BLaER1 treated with 17β-estradiol and CSF1 and Interleukin-3, amounts not matched to agents 10 nM and 100 nM (cell line): Measurements from ENCODE around the gene CHD5.
A peak's percentile ranks its signal among the peaks of the same experiment; 100 is the strongest.
"Not testable (repeated sequence)": the region's sequence is repeated elsewhere in the genome, so short reads cannot be mapped to it uniquely, and the experiment has no call there.

ENCODE experiments used
- H3K27ac ChIP-seq, 11 experiments: shearing (Covaris generic); formaldehyde crosslinking; 2 replicates each; pipeline ENCODE4 v1.8.1; 2022
- H3K27me3 ChIP-seq, 11 experiments: shearing (Covaris generic); formaldehyde crosslinking; 2 replicates each; pipeline ENCODE4 v1.8.1; 2022
- H3K36me3 ChIP-seq, 11 experiments: shearing (Covaris generic); formaldehyde crosslinking; 2 replicates each; pipeline ENCODE4 v1.8.1; 2022
- H3K4me1 ChIP-seq, 10 experiments: shearing (Covaris generic); formaldehyde crosslinking; 2 replicates each; pipeline ENCODE4 v1.8.1; 2022
- H3K4me2 ChIP-seq, 11 experiments: shearing (Covaris generic); formaldehyde crosslinking; 2 replicates each; pipeline ENCODE4 v1.8.1; 2022
- H3K4me3 ChIP-seq, 10 experiments: shearing (Covaris generic); formaldehyde crosslinking; 2 replicates each; pipeline ENCODE4 v1.8.1; 2022
- H3K9ac ChIP-seq, 11 experiments: shearing (Covaris generic); formaldehyde crosslinking; 2 replicates each; pipeline ENCODE4 v1.8.1; 2022
- H3K9me3 ChIP-seq, 11 experiments: shearing (Covaris generic); formaldehyde crosslinking; replicated peaks in 1 of 11; 2 replicates each; pipeline ENCODE4 v1.8.1; 2022
- H4K20me1 ChIP-seq, 11 experiments: shearing (Covaris generic); formaldehyde crosslinking; 2 replicates each; pipeline ENCODE4 v1.8.1; 2022
- Cebpa-rat ChIP-seq, 11 experiments: shearing (Covaris generic); IDR thresholded peaks; 2 replicates each; pipeline ENCODE4 v1.8.1; 2022

The CHD5 gene

GRCh38 chr1:6084781-6085495 is 95.2 kb downstream of the CHD5 start:
- peaks cover 34 to 97% (median 83%) of the 10 kb centered on the region in 11 experiments for H4K20me1 ChIP-seq
- H3K4me1 ChIP-seq: peaks cover 0 to 34% (median 12%) of the 10 kb centered on the region in 10 experiments; a peak in 14 of 20 replicates
- H3K36me3 ChIP-seq: peaks cover 71 to 98% (median 93%) of the 10 kb centered on the region in 11 experiments
- no peak overlapping the region for H3K4me2 ChIP-seq
- no peak overlapping the region for H3K9ac ChIP-seq
- no peak overlapping the region for H3K27ac ChIP-seq
- no peak overlapping the region for H3K4me3 ChIP-seq
- no peak for TF ChIP-seq Cebpa-rat (IDR thresholded peaks at IDR 0.05)
- no peaks in the 10 kb centered on the region for H3K27me3 ChIP-seq
- no peaks in the 10 kb centered on the region for H3K9me3 ChIP-seq

GRCh38 chr1:6083801-6084446 is 96.2 kb downstream of the CHD5 start:
- H3K27me3 ChIP-seq: no peaks in the 10 kb centered on the region
- H4K20me1 ChIP-seq: peaks cover 40 to 97% (median 85%) of the 10 kb centered on the region in 11 experiments
- peaks cover 62 to 98% (median 93%) of the 10 kb centered on the region in 11 experiments for H3K36me3 ChIP-seq
- H3K4me3 ChIP-seq: no peak overlapping the region
- peaks cover 0 to 44% (median 15%) of the 10 kb centered on the region in 10 experiments; a peak in 14 of 20 replicates for H3K4me1 ChIP-seq
- no peak for TF ChIP-seq Cebpa-rat (IDR thresholded peaks at IDR 0.05)
- H3K9me3 ChIP-seq: no peaks in the 10 kb centered on the region
- no peak overlapping the region for H3K4me2 ChIP-seq
- H3K27ac ChIP-seq: no peak overlapping the region
- no peak overlapping the region for H3K9ac ChIP-seq

- H3K9me3 ChIP-seq: no peaks in the 10 kb centered on the region
- peaks cover 60 to 100% (median 96%) of the 10 kb centered on the region in 11 experiments for H3K36me3 ChIP-seq
- TF ChIP-seq Cebpa-rat (IDR thresholded peaks at IDR 0.05): no peak
- peaks cover 45 to 98% (median 89%) of the 10 kb centered on the region in 11 experiments for H4K20me1 ChIP-seq
- no peak overlapping the region for H3K4me3 ChIP-seq
- H3K4me1 ChIP-seq: peaks cover 0 to 49% (median 20%) of the 10 kb centered on the region in 10 experiments; a peak in 14 of 20 replicates
- H3K4me2 ChIP-seq: no peak overlapping the region
- no peak overlapping the region for H3K9ac ChIP-seq
- H3K27me3 ChIP-seq: no peaks in the 10 kb centered on the region
- H3K27ac ChIP-seq: no peak overlapping the region
Observed at GRCh38 chr1:6083385-6083784, 96.7 kb downstream of the CHD5 start.

- H3K4me1 ChIP-seq: peaks cover 0 to 58% (median 29%) of the 10 kb centered on the region in 10 experiments; a peak in 14 of 20 replicates
- no peaks in the 10 kb centered on the region for H3K9me3 ChIP-seq
- H3K9ac ChIP-seq: 0 out of 22 replicates have a peak overlapping the region, but pooled peaks of 1 of the 11 experiments have one; percentile 12
- no peak overlapping the region for H3K4me2 ChIP-seq
- TF ChIP-seq Cebpa-rat (IDR thresholded peaks at IDR 0.05): no peak
- H3K27me3 ChIP-seq: no peaks in the 10 kb centered on the region
- peaks cover 55 to 100% (median 96%) of the 10 kb centered on the region in 11 experiments for H3K36me3 ChIP-seq
- no peak overlapping the region for H3K4me3 ChIP-seq
- H4K20me1 ChIP-seq: peaks cover 54 to 100% (median 94%) of the 10 kb centered on the region in 11 experiments
- H3K27ac ChIP-seq: no peak overlapping the region
Observed at GRCh38 chr1:6082430-6082971, 97.6 kb downstream of the CHD5 start.

- no peak for TF ChIP-seq Cebpa-rat (IDR thresholded peaks at IDR 0.05)
- Histone ChIP-seq H3K9ac (peak overlapping the region in 2 of 11 experiments; percentile 3 to 12; a peak in 1 of 22 replicates), H3K4me3 (no peak overlapping the region), H3K36me3 (peaks cover 60 to 100% (median 96%) of the 10 kb centered on the region in 11 experiments), H3K27ac (no peak overlapping the region), H4K20me1 (peaks cover 56 to 100% (median 97%) of the 10 kb centered on the region in 11 experiments), H3K27me3 (no peaks in the 10 kb centered on the region), H3K4me1 (peaks cover 0 to 52% (median 34%) of the 10 kb centered on the region in 10 experiments; a peak in 14 of 20 replicates), H3K9me3 (no peaks in the 10 kb centered on the region), H3K4me2 (peak overlapping the region in 1 of 11 experiments; percentile 88; a peak in 3 of 22 replicates)
Observed at GRCh38 chr1:6081901-6082300, 98.2 kb downstream of the CHD5 start.

- Histone ChIP-seq H3K4me2 (peak overlapping the region in 7 of 11 experiments; percentile 24 to 88 (median 77); a peak in 12 of 22 replicates), H3K4me1 (peaks cover 0 to 47% (median 39%) of the 10 kb centered on the region in 10 experiments; a peak in 15 of 20 replicates), H3K4me3 (no peak overlapping the region), H3K9me3 (no peaks in the 10 kb centered on the region), H3K36me3 (peaks cover 69 to 100% (median 98%) of the 10 kb centered on the region in 11 experiments), H3K27ac (peak overlapping the region in 2 of 11 experiments; percentile 33 to 41; a peak in 2 of 22 replicates), H4K20me1 (peaks cover 59 to 100% (median 99%) of the 10 kb centered on the region in 11 experiments), H3K9ac (peak overlapping the region in 4 of 11 experiments; percentile 8 to 42 (median 20); a peak in 3 of 22 replicates), H3K27me3 (no peaks in the 10 kb centered on the region)
- no peak for TF ChIP-seq Cebpa-rat (IDR thresholded peaks at IDR 0.05)
Observed at GRCh38 chr1:6080469-6080868, 99.7 kb downstream of the CHD5 start.

- Histone ChIP-seq H3K9ac (peak overlapping the region in 2 of 11 experiments; percentile 30; a peak in 2 of 22 replicates), H3K36me3 (peaks cover 70 to 100% (median 100%) of the 10 kb centered on the region in 11 experiments), H3K4me3 (no peak overlapping the region), H3K27me3 (no peaks in the 10 kb centered on the region), H3K9me3 (no peaks in the 10 kb centered on the region), H4K20me1 (peaks cover 66 to 100% (median 100%) of the 10 kb centered on the region in 11 experiments), H3K4me1 (peaks cover 0 to 47% (median 39%) of the 10 kb centered on the region in 10 experiments; a peak in 15 of 20 replicates), H3K4me2 (peak overlapping the region in 5 of 11 experiments; percentile 45 to 88 (median 77); a peak in 7 of 22 replicates), H3K27ac (no peak overlapping the region)
- TF ChIP-seq Cebpa-rat (IDR thresholded peaks at IDR 0.05): no peak
Observed at GRCh38 chr1:6077919-6078318, 102.2 kb downstream of the CHD5 start.

- H3K9ac ChIP-seq: peak overlapping the region in 2 of 11 experiments; percentile 30; a peak in 1 of 22 replicates
- no peak overlapping the region for H3K27ac ChIP-seq
- H4K20me1 ChIP-seq: peaks cover 66 to 100% (median 100%) of the 10 kb centered on the region in 11 experiments
- peaks cover 0 to 47% (median 39%) of the 10 kb centered on the region in 10 experiments; a peak in 15 of 20 replicates for H3K4me1 ChIP-seq
- H3K36me3 ChIP-seq: peaks cover 70 to 100% (median 100%) of the 10 kb centered on the region in 11 experiments
- no peaks in the 10 kb centered on the region for H3K27me3 ChIP-seq
- peak overlapping the region in 2 of 11 experiments; percentile 45 to 63; a peak in 3 of 22 replicates for H3K4me2 ChIP-seq
- no peak for TF ChIP-seq Cebpa-rat (IDR thresholded peaks at IDR 0.05)
- no peak overlapping the region for H3K4me3 ChIP-seq
- H3K9me3 ChIP-seq: no peaks in the 10 kb centered on the region
Observed at GRCh38 chr1:6077506-6077905, 102.6 kb downstream of the CHD5 start.

- not testable (repeated sequence) for H3K9me3 ChIP-seq, H3K4me3 ChIP-seq, H3K27ac ChIP-seq, H3K27me3 ChIP-seq, H3K9ac ChIP-seq
- H3K4me2 ChIP-seq: peak overlapping the region in 1 of 11 experiments; percentile 45; a peak in 2 of 22 replicates
- H3K36me3 ChIP-seq: peaks cover 70 to 100% (median 100%) of the 10 kb centered on the region in 11 experiments
- peaks cover 66 to 100% (median 100%) of the 10 kb centered on the region in 11 experiments for H4K20me1 ChIP-seq
- peaks cover 0 to 49% (median 39%) of the 10 kb centered on the region in 10 experiments; a peak in 15 of 20 replicates for H3K4me1 ChIP-seq
Observed at GRCh38 chr1:6077061-6077460, 103.1 kb downstream of the CHD5 start.
